SK-N-SH (cell line): ENCODE measurements around the gene KMT5B. TPM values are rescaled to one million over a fixed set of nuclear protein-coding genes. Genes with fewer than 3 reads are reported as not detected.

ENCODE experiments used
- CTCF ChIA-PET: fragments of 300-600, 350-600 bp; formaldehyde crosslinking; extraction: SDS; loops from one replicate; lab custom pipeline; 2021; lab: Yijun Ruan, JAX
- POLR2A ChIA-PET: fragments of 350-600 bp; sonication (Branson Sonifier 250); formaldehyde crosslinking; extraction: SDS; loops from one replicate; lab custom pipeline; 2020; ENCODE audit warnings: antibody characterized with exemption, inconsistent platforms; lab: Yijun Ruan, JAX
- DNase-seq: peaks from one replicate; pipeline ENCODE4 v3.0.0; 2012
- H2AFZ ChIP-seq: fragments of 200-600 bp; sonication (generic); 2 replicates; pipeline ENCODE4 v1.8.1; 2016; ENCODE audit warnings: antibody characterized with exemption, mild to moderate bottlenecking, low read depth
- H3F3A ChIP-seq: fragments of 200-600 bp; sonication (generic); replicated peaks from 2 replicates; pipeline ENCODE3; 2016; ENCODE audit warnings: antibody characterized with exemption, mild to moderate bottlenecking; ENCODE audit not compliant: insufficient read depth
- H3K27ac ChIP-seq, 2 experiments: fragments of 200-500 bp in 1 of 2; fragments of 200-600 bp in 1 of 2; sonication (Bioruptor generic) in 1 of 2; sonication (generic), shearing (Covaris generic) in 1 of 2; 2 replicates each; pipeline versions ENCODE4 v1.5.1 to v1.6.1; 2014 to 2016; ENCODE audit warnings: low read depth in 2 of 2, inconsistent platforms in 1 of 2, low read length in 1 of 2, mild to moderate bottlenecking in 1 of 2, mixed read lengths in 1 of 2
- H3K27me3 ChIP-seq: fragments of 200-600 bp; sonication (generic), shearing (Covaris generic); 2 replicates; pipeline ENCODE4 v1.6.1; 2016; ENCODE audit warnings: mixed run types; ENCODE audit not compliant: insufficient read depth
- H3K36me3 ChIP-seq, 2 experiments: fragments of 200-500 bp in 1 of 2; fragments of 200-600 bp in 1 of 2; sonication (Bioruptor generic) in 1 of 2; sonication (generic) in 1 of 2; replicated peaks in 1 of 2; 2 replicates each; pipeline versions ENCODE3 to v1.5.1; 2014 to 2016; ENCODE audit warnings: low read length in 1 of 2, mild to moderate bottlenecking in 1 of 2; ENCODE audit not compliant: insufficient read depth in 2 of 2, control insufficient read depth in 1 of 2
- H3K4me1 ChIP-seq, 2 experiments: fragments of 200-500 bp in 1 of 2; fragments of 200-600 bp in 1 of 2; sonication (Bioruptor generic) in 1 of 2; sonication (generic), shearing (Covaris generic) in 1 of 2; 2 replicates each; pipeline versions ENCODE4 v1.5.1 to v1.6.1; 2014 to 2016; ENCODE audit warnings: low read depth in 1 of 2, low read length in 1 of 2, mixed run types in 1 of 2; ENCODE audit not compliant: insufficient read depth in 2 of 2, control insufficient read depth in 1 of 2
- H3K4me2 ChIP-seq: fragments of 200-600 bp; sonication (generic), shearing (Covaris generic); 2 replicates; pipeline ENCODE4 v1.6.1; 2017; ENCODE audit warnings: mixed run types
- H3K4me3 ChIP-seq, 2 experiments: fragments of 200-500 bp in 1 of 2; fragments of 200-600 bp in 1 of 2; sonication (Bioruptor generic) in 1 of 2; sonication (generic), shearing (Covaris generic) in 1 of 2; 2 replicates each; pipeline versions ENCODE4 v1.5.1 to v1.8.1; 2014 to 2016; ENCODE audit warnings: low read depth in 2 of 2, inconsistent platforms in 1 of 2, low read length in 1 of 2, mild to moderate bottlenecking in 1 of 2, mixed read lengths in 1 of 2, moderate library complexity in 1 of 2
- H3K79me2 ChIP-seq: fragments of 200-600 bp; sonication (generic); 2 replicates; pipeline ENCODE4 v1.8.1; 2017; ENCODE audit warnings: mild to moderate bottlenecking; ENCODE audit not compliant: insufficient read depth
- H3K9ac ChIP-seq: fragments of 200-600 bp; sonication (generic); 2 replicates; pipeline ENCODE4 v1.6.1; 2017; ENCODE audit warnings: mixed run types
- H3K9me2 ChIP-seq: fragments of 200-600 bp; sonication (generic); 2 replicates; pipeline ENCODE4 v1.6.1; 2017; ENCODE audit warnings: mixed run types
- H3K9me3 ChIP-seq: fragments of 200-600 bp; sonication (generic); 2 replicates; pipeline ENCODE4 v1.6.1; 2017; ENCODE audit warnings: mixed run types, mild to moderate bottlenecking, moderate library complexity
- H4K20me1 ChIP-seq: fragments of 200-600 bp; sonication (generic); 2 replicates; pipeline ENCODE4 v1.6.1; 2017; ENCODE audit warnings: mild to moderate bottlenecking, mixed run types; ENCODE audit not compliant: insufficient read depth
- CHD2 ChIP-seq: fragments of 150-350 bp; IDR thresholded peaks from 2 replicates; pipeline ENCODE4 v1.6.1; 2018; ENCODE audit warnings: low read length; ENCODE audit not compliant: partially characterized antibody
- CTCF ChIP-seq: fragments of 200-600 bp; sonication (generic); IDR thresholded peaks from 2 replicates; pipeline ENCODE4 v1.6.1; 2017; ENCODE audit warnings: antibody characterized with exemption, mild to moderate bottlenecking, moderate library complexity
- EP300 ChIP-seq, 2 experiments: IDR thresholded peaks; 2 replicates each; pipeline versions ENCODE4 v1.4.0 to v1.6.1; 2012; ENCODE audit warnings: borderline replicate concordance in 1 of 2, low read depth in 1 of 2, low read length in 1 of 2
- FOSL2 ChIP-seq: IDR thresholded peaks from 2 replicates; pipeline ENCODE4 v1.4.0; 2012; ENCODE audit warnings: low read depth, mild to moderate bottlenecking, moderate library complexity, borderline replicate concordance
- FOXJ3 ChIP-seq: sonication (generic); formaldehyde crosslinking; IDR thresholded peaks from 2 replicates; pipeline ENCODE4 v1.5.1; 2020; ENCODE audit warnings: mild to moderate bottlenecking, missing genetic modification reagents
- GATA2 ChIP-seq: sonication (generic); formaldehyde crosslinking; IDR thresholded peaks from 2 replicates; pipeline ENCODE4 v1.5.0; 2020; ENCODE audit warnings: mild to moderate bottlenecking, missing genetic modification reagents
- JUND ChIP-seq: IDR thresholded peaks from 2 replicates; pipeline ENCODE4 v1.4.0; 2012
- MEF2A ChIP-seq: IDR thresholded peaks from 2 replicates; pipeline ENCODE4 v1.4.0; 2012; ENCODE audit warnings: low read depth, borderline replicate concordance
- MXI1 ChIP-seq: IDR thresholded peaks from 2 replicates; pipeline ENCODE4 v1.6.1; 2012; ENCODE audit warnings: mild to moderate bottlenecking, low read depth, low read length, improper control_type of control experiment
- NFIC ChIP-seq: IDR thresholded peaks from 2 replicates; pipeline ENCODE4 v1.4.0; 2012; ENCODE audit warnings: borderline replicate concordance
- NRF1 ChIP-seq: IDR thresholded peaks from 2 replicates; pipeline ENCODE4 v1.6.1; 2012; ENCODE audit warnings: low read depth, mild to moderate bottlenecking, low read length
- PBX3 ChIP-seq: IDR thresholded peaks from 2 replicates; pipeline ENCODE4; 2012
- RAD21 ChIP-seq: IDR thresholded peaks from 2 replicates; pipeline ENCODE4 v1.6.1; 2012; ENCODE audit warnings: mild to moderate bottlenecking, low read length
- RCOR1 ChIP-seq: fragments of 150-350 bp; IDR thresholded peaks from 2 replicates; pipeline ENCODE4 v1.6.1; 2017; ENCODE audit warnings: antibody characterized with exemption, low read length
- RFX5 ChIP-seq: IDR thresholded peaks from 2 replicates; pipeline ENCODE4 v1.6.1; 2012; ENCODE audit warnings: mild to moderate bottlenecking, improper control_type of control experiment, low read length
- RXRA ChIP-seq: IDR thresholded peaks from 2 replicates; pipeline ENCODE4 v1.4.0; 2012; ENCODE audit warnings: low read depth, mild to moderate bottlenecking, borderline replicate concordance
- SMC3 ChIP-seq: IDR thresholded peaks from 2 replicates; pipeline ENCODE4 v1.6.1; 2012; ENCODE audit warnings: low read depth, low read length, improper control_type of control experiment
- TEAD4 ChIP-seq: IDR thresholded peaks from 2 replicates; pipeline ENCODE4 v1.4.0; 2012; ENCODE audit warnings: mild to moderate bottlenecking, borderline replicate concordance; ENCODE audit not compliant: insufficient read depth
- USF1 ChIP-seq: IDR thresholded peaks from 2 replicates; pipeline ENCODE4 v1.4.0; 2012; ENCODE audit warnings: low read depth, borderline replicate concordance
- YY1 ChIP-seq: IDR thresholded peaks from 2 replicates; pipeline ENCODE4 v1.4.0; 2012; ENCODE audit warnings: low read depth, mild to moderate bottlenecking
- WGBS: methylation state at CpG from one replicate; pipeline ENCODE4 v1.1.6; 2017; ENCODE audit warnings: low lambda C conversion rate; 5-methylcytosine and 5-hydroxymethylcytosine counted together
- polyA plus RNA-seq, 3 experiments: library from polyadenylated mRNA; depleted of rRNA; stranded (reverse); fragments of >200 nt; gene quantifications; 2 replicates each; pipeline ENCODE4 v1.2.3, GENCODE V29; 2012

KMT5B gene
- polyA plus RNA-seq, 1 of the 3 experiments (the other 2 are of a cell fraction): 10.4 TPM

- CTCF ChIA-PET: interaction anchor here (1.4 to 4.8 kb wide), 3 partner anchors 15 to 106 kb away, joined by 3 to 19 read pairs (median 10); no protein-coding TSS in a partner anchor
- H4K20me1 ChIP-seq: peaks cover 93% of the 10 kb centered on the region
These were observed 21.2 kb downstream of the KMT5B start for GRCh38 chr11:68191661-68192579.

GRCh38 chr11:68189888-68190287, 23.2 kb downstream of the KMT5B start:
- peaks cover 9% of the 10 kb centered on the region for H3F3A ChIP-seq
- WGBS: 95% methylated on average over 3 of the region's 3 CpGs
- no peak overlapping the region for H3K9ac ChIP-seq
- H3K36me3 ChIP-seq: peaks cover 12 to 28% of the 10 kb centered on the region in 2 experiments
- peaks cover 77% of the 10 kb centered on the region for H3K79me2 ChIP-seq
- ChIA-PET CTCF (interaction anchor here (2.2 kb wide), 1 partner anchor 19 kb away, joined by 11 read pairs; no protein-coding TSS in a partner anchor), POLR2A (no interaction called here)
- H3K4me2 ChIP-seq: no peak overlapping the region
- H3K9me2 ChIP-seq: no peaks in the 10 kb centered on the region
- H3K4me1 ChIP-seq: no peaks in the 10 kb centered on the region; a peak in 1 of 4 replicates
- H3K4me3 ChIP-seq: no peak overlapping the region
- no peaks in the 10 kb centered on the region for H3K27me3 ChIP-seq
- H2AFZ ChIP-seq: no peak overlapping the region
- no peak for DNase-seq
- H3K9me3 ChIP-seq: no peaks in the 10 kb centered on the region
- H4K20me1 ChIP-seq: peaks cover 73% of the 10 kb centered on the region
- H3K27ac ChIP-seq: no peak overlapping the region
- TF ChIP-seq NFIC (no peak), FOXJ3 (CRISPR knock-in tag) (no peak), TEAD4 (no peak), MEF2A (no peak), JUND (no peak), RAD21 (no peak), RXRA (no peak), FOSL2 (no peak), EP300 (IDR thresholded peaks at IDR 0.05; ENCODE audit: borderline replicate concordance in 1 of 2, low read depth in 1 of 2, low read length in 1 of 2) (no peak), CTCF (no peak), YY1 (no peak), RFX5 (no peak), RCOR1 (no peak)

More at GRCh38 chr11:68191661-68192579, 21.2 kb downstream of the KMT5B start:
- 93% methylated on average over 5 of the region's 5 CpGs for WGBS
- H2AFZ ChIP-seq: no peak overlapping the region
- H3K27me3 ChIP-seq: no peaks in the 10 kb centered on the region
- peaks cover 94% of the 10 kb centered on the region for H3K79me2 ChIP-seq
- H3F3A ChIP-seq: peaks cover 5% of the 10 kb centered on the region
- no peak overlapping the region for H3K27ac ChIP-seq
- TF ChIP-seq SMC3: no peak
- TF ChIP-seq CHD2: no peak
- TF ChIP-seq USF1: no peak
- TF ChIP-seq MEF2A: no peak
- no peak for TF ChIP-seq PBX3
- TF ChIP-seq NRF1: no peak
- no peak for TF ChIP-seq GATA2 (CRISPR knock-in tag)
- TF ChIP-seq JUND: no peak
- no peak for TF ChIP-seq MXI1
- H3K4me1 ChIP-seq: no peaks in the 10 kb centered on the region; a peak in 1 of 4 replicates
- no peaks in the 10 kb centered on the region for H3K9me3 ChIP-seq
- H3K36me3 ChIP-seq: peaks cover 3 to 15% of the 10 kb centered on the region in 2 experiments
- POLR2A ChIA-PET: no interaction called here
- no peak for DNase-seq
- H3K4me3 ChIP-seq: no peak overlapping the region
- no peak overlapping the region for H3K4me2 ChIP-seq
- H3K9ac ChIP-seq: no peak overlapping the region
- no peaks in the 10 kb centered on the region for H3K9me2 ChIP-seq
